DND-41 (cell line): Measurements from ENCODE around the gene FBXL3.

ENCODE experiments used
- CTCF ChIP-seq: IDR thresholded peaks from 2 replicates; pipeline ENCODE4 v1.5.1; 2012; ENCODE audit warnings: borderline replicate concordance, low read length, moderate library complexity, mild to moderate bottlenecking; ENCODE audit not compliant: poor library complexity, severe bottlenecking; ENCODE audit errors: extremely low read depth
- EZH2 ChIP-seq: IDR thresholded peaks from 3 replicates; pipeline ENCODE4 v1.6.1; 2012; ENCODE audit warnings: borderline replicate concordance, low read depth, mild to moderate bottlenecking, moderate library complexity, low read length, inconsistent platforms; ENCODE audit not compliant: severe bottlenecking

DNA sequence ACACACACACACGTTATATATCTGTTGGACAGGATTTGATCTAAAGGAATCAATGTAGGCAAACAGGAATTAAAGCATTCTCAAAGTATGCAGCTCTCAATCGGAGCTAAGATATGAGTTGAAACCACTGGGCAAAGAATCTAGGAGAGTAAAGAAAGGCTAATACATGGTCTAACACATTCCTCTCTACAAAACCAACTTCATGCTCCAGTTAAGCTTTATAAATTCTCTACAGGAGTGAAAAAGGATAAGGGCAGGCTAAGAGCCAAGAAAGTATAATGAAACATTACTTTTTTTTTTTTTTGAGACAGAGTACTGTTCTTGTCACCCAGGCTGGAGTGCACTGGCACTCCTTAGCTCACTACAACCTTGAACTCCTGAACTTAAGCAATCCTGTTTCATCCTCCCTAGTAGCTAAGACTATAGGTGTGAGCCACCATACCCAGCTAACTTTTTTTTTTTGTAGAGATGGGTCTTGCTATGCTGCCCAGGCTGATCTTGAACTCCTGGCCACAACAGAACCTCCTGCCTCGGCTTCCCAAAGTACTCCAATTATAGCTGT, 10.6 kb downstream of the FBXL3 start:
- TF ChIP-seq CTCF (no peak), EZH2 (no peak)
